ENCODE data around the gene LPCAT1.

Gene LPCAT1

GRCh38 chr5:1419476-1420210 is 104.1 kb downstream of the LPCAT1 start:
- DNase-seq: no peak

DNA sequence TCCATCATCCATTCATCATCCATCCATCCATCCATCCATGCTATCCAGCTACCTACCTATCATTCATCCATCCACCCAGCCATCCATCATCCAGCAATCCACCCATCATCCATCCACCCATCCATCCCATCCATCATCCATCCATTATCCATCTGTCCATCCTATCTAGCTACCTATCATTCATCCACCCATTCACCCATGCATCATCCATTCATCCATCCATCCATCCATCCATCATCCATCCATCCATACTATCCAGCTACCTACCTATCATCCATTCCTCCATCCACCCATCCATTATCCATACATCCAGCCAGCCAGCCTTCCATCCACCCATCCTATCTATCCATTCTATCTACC is 104.9 kb downstream of the LPCAT1 start:
- DNase-seq: no peak

DNA sequence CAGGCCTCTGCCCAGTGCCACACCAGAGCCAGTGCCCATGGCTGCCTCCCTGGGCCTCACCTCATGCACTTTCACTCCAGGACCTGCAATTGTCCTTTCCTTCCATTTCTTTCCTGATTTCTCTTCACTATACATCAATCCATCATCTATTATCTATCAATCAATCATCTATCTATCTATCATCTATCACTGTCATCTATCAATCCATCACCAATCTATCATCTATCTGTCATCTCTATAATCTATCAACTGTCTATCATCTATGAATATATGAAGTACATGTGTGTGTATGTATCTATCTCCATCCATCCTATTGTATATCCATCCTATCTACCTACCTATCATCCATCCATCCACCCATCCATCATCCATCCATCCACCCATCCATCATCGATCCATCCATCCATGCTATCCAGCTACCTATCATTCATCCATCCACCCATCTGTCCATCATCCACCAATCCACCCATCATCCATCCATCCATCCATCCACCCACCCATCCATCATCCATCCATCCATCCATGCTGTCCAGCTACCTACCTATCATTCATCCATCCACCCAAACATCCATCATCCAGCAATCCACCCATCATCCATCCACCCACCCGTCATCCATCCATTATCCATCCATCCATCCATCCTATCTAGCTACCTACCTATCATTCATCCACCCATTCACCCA is 105.4 kb downstream of the LPCAT1 start:
- no peak for DNase-seq

DNA sequence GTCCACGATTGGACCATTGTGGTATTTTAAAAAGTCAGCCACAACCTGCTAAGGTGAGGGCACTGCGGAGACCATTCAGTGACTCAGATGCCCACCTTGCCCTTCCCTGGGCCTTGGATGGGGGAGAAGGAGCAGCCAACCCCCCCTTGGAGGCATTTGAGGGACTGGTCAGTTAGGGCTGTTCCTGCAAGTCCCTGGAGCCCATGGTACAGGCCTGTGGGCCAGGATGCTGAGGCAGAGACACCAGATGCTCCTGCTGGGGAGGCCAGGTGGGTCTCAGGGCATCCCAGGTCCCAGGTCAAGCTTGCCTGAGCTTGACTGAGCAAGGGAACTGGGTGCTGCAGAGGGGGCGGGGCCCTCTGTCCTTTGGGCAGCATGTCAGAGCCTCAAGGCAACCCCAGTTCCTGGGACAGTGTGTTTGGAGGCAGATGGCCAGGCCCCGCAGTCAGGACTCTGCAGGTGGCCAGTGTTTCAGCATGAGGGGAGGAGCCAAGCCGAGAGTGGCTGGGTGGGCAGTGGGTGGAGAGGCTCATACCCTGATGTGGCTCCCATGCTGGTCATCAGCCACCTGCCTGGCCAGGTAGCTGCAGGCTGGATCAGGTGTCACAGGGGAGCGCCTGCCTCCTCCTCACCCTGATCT is 106.1 kb downstream of the LPCAT1 start:
- no peak for DNase-seq

DNA sequence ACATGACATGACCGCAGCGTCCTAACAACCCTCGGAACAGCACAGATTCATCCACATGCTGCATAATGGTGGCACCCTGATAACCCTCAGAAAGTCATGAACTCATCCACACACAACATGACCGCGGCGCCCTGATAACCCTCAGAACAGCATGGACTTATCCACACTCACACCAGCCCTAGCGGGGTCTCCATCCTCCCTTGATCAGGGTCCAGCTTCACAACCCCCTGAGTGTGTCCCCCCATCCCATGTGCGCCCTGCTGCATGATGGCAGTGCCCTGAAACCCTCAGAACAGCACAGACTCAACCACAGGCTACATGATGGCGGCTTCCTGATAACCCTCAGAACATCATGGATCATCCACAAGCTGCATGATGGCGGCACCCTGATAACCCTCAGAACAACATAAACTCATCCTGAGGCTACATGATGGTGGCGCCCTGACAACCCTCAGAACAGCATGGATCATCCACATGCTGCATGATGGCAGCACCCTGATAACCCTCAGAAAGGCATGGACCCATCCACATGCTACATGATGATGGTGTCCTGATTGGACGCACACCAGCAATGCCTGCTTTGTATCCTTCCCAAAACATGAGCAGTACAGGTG is 106.8 kb downstream of the LPCAT1 start:
- DNase-seq: no peak

GRCh38 chr5:1415626-1416360 is 108.0 kb downstream of the LPCAT1 start:
- DNase-seq: no peak

DNA sequence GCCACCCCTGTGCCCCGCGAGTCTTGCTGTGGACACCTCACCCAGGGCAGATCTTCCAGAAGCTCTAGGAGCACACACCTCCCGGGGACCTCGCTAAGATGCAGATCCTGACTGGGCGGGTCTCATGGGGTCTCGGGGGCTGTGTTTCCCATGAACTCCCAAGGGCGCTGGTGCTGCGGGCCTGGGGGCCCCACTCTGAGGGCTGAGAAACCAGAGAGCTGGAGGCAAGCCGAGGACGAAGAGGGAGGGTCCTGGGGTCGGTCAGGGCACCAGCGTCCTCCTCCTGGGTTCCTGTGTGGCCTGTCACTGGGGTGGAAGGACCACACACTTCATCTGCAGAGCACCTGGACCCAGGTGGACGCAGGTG is 108.7 kb downstream of the LPCAT1 start:
- no peak for DNase-seq

- DNase-seq: no peak
Observed at GRCh38 chr5:1414311-1415058, 109.3 kb downstream of the LPCAT1 start.

DNA sequence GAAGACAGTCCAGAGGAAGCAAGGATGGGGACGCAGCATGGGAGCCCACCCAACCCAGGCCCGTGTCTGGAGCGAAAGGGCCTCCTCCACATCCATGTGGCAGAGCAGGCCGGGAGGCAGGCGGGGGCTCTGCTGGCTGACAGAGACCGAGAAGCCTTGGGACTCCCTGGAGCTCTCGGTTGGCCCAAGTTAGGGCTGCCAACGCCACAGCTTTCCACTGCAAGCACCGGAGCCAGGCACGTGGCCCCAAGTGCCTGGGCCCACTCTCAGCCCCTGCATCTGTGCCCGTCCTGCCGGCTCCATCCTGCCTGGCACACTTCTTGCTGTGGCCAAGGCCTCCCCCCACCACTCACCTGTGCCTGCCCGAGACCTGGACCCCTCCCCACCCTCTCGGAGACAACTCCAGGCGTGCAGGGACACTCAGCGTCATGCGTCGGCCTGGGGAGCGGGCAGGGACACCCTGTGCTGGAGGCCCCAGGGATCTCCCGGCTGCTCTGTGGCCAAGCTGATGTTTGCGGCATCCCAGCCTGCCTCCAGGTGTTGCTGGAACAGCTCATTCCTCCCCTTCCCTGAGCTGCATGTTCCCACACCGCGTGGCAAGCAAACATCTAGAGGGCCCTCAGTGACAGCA is 110.0 kb downstream of the LPCAT1 start:
- DNase-seq: no peak

- DNase-seq: no peak
Observed at GRCh38 chr5:1413211-1413610, 110.5 kb downstream of the LPCAT1 start.

DNA sequence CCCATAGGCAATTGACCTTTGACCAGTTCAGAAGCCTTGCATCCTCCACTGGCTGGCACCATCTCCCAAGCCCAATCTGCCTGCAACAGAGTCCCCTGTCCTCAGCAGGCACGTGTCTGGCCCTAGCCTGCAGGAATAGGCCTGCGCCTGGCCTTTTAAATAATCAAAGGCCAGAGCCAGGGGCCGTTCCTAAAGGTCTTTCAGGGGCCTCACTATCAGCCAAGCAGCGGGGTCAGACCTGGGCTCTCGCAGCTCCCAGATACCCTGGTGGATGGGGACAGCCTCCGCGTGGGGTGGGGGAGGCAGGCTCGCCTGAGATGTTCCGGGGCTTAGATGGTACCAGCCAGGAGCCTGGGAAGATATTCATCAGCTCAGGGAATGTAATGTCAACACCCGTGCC is 111.1 kb downstream of the LPCAT1 start:
- DNase-seq: no peak

DNA sequence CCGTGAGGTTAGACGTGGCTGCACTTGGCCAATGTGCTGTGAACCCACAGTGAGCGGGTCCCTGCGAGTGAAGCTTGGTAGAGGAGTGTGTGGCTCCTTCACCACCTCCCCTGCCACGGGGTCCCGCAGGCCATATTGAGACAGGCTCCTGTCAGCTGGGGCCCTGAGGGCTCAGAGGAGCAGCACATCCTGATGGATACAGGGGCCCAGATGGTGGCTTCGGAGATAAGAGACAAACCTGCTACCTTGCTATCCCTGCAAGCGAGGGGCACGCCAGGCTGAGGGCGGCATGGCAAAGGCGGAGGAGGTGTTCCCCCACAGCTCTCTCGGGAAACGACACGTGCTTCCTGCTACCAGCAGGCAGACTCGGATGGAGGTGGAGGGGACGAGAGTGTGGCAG is 111.6 kb downstream of the LPCAT1 start:
- DNase-seq: no peak
